ENCODE results near the gene HES2. TPM values are rescaled to one million over a fixed set of nuclear protein-coding genes. Genes with fewer than 3 reads are reported as not detected.
A peak's percentile ranks its signal among the peaks of the same experiment; 100 is the strongest.
"Not testable (repeated sequence)": the region's sequence is repeated elsewhere in the genome, so short reads cannot be mapped to it uniquely, and the experiment has no call there.

The HES2 gene
- total RNA-seq, 4 donors from 2014 or later, result 10.5 to 38.8 (median 25.4) TPM

DNA sequence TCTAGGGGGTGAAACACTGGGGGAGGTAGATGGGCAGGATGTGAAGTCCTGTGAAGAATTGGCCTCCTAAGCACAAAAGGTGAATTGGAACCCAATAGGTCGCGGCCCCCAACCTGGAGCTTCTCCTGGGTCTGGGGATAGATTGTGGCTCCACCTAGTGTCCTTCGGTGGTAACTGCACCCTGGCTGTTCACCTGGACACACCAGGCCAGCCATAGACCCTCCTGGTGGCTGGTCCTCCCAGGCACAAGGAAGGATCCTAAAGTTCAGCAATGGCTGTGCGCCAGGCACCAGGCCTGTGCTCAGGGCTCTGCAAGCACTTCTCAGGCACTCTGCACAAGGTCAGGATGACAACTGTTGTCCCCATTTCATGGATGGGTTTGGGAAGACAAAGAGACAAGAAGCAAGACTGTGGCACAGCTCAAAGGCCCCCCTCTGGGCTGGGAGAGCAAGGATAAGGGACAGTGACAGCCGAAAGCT lies 18.4 kb upstream of the HES2 start:
- H3K9me3 ChIP-seq, result no peaks in the 10 kb centered on the region
- peak; percentile 71 for DNase-seq
- WGBS, 2 donors (ENCODE audit: low coverage in 1 of 2), result 0% methylated on average over 4 of the region's 5 CpGs; no CpG with 5 or more reads in 1 of the 2 donors
- TF ChIP-seq, protein P1, sequence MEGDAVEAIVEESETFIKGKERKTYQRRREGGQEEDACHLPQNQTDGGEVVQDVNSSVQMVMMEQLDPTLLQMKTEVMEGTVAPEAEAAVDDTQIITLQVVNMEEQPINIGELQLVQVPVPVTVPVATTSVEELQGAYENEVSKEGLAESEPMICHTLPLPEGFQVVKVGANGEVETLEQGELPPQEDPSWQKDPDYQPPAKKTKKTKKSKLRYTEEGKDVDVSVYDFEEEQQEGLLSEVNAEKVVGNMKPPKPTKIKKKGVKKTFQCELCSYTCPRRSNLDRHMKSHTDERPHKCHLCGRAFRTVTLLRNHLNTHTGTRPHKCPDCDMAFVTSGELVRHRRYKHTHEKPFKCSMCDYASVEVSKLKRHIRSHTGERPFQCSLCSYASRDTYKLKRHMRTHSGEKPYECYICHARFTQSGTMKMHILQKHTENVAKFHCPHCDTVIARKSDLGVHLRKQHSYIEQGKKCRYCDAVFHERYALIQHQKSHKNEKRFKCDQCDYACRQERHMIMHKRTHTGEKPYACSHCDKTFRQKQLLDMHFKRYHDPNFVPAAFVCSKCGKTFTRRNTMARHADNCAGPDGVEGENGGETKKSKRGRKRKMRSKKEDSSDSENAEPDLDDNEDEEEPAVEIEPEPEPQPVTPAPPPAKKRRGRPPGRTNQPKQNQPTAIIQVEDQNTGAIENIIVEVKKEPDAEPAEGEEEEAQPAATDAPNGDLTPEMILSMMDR (IDR thresholded peaks at IDR 0.05), result peak; percentile 91 to 98 (median 97)
- TF ChIP-seq EP300 (IDR thresholded peaks at IDR 0.05; ENCODE audit: low read depth), result no peak
- peaks cover 29% of the 10 kb centered on the region for H3K27me3 ChIP-seq
- no peak overlapping the region for H3K4me3 ChIP-seq
- intact Hi-C loops (cut with DNase I; ENCODE audit: low total_unique reads), result no loop called here
- peaks cover 0 to 13% (median 11%) of the 10 kb centered on the region in 4 donors for H3K4me1 ChIP-seq
- no peak overlapping the region for H3K27ac ChIP-seq
- in situ Hi-C loops (cut with MboI; ENCODE audit: low pct_ligation_motif_present in 1 of 4, low pct_unique_long_range_greater_than_20kb in 1 of 4, low sequenced_read_pairs in 3 of 4), result no loop called here
- no peaks in the 10 kb centered on the region for H3K36me3 ChIP-seq

DNA sequence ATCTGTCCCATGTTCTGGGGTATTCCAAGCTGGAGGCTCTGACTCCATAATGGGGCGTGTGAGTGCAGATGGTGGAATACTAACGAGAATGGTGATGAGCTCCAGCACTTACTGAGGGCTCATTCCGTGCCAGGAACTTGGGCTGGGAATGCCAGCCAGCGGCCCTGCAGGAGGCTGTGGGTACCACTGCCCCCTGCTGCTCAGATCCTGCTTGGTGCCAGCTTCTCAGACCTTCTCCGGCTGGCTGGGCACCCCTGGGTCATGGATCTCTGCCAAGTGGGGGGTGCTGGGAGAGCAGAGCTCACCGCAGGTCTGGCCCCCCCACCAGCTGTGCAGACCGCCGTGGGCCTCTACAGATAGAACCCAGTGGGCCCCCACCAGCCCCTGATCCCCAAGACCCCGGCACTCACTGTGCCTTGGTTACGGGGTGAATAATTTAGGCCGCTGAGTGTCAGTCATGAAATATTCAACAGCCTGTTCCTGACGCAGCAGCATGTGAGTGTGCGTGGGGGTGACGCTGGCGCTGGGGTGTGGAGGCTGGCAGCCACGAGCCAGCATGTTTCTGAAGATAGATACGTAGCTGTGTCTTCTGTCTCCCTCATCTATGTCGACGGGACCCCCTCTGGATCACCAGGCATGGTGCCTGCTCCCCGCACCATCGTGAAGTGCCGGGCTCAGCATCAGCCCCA lies 17.4 kb upstream of the HES2 start:
- DNase-seq; H3K36me3 ChIP-seq; H3K9me3 ChIP-seq; H3K4me3 ChIP-seq; intact Hi-C loops (cut with DNase I; ENCODE audit: low total_unique reads); H3K27ac ChIP-seq; in situ Hi-C loops (cut with MboI; ENCODE audit: low pct_ligation_motif_present in 1 of 4, low pct_unique_long_range_greater_than_20kb in 1 of 4, low sequenced_read_pairs in 3 of 4): not testable (repeated sequence)
- Histone ChIP-seq H3K27me3 (peaks cover 29% of the 10 kb centered on the region), H3K4me1 (peaks cover 0 to 13% (median 11%) of the 10 kb centered on the region in 4 donors)
- TF ChIP-seq, protein P1 (IDR thresholded peaks at IDR 0.05), result peak in 2 of 5 experiments; percentile 15 to 18
- 47% methylated on average over 21 of the region's 22 CpGs; no CpG with 5 or more reads in 1 of the 2 donors for WGBS, 2 donors (ENCODE audit: low coverage in 1 of 2)

DNA sequence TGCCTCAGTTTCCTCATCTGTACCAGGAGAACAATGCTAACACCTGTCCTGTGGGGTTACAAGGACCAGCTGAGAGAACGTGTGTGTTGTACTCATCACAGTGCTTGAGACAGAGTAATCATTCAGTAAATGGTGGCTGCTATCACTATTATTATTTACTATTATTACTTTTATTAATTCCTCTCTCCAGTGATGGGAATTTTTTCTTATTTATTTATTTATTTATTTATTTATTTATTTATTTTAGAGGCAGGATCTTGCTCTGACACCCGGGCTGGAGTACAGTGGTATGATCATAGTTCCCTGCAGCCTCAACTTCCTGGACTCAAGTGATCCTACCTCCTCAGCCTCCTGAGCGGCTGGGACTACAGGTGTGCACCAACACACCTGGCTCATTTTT lies 16.6 kb upstream of the HES2 start:
- H3K36me3 ChIP-seq; H3K9me3 ChIP-seq; H3K4me3 ChIP-seq; in situ Hi-C loops (cut with MboI; ENCODE audit: low pct_ligation_motif_present in 1 of 4, low pct_unique_long_range_greater_than_20kb in 1 of 4, low sequenced_read_pairs in 3 of 4); intact Hi-C loops (cut with DNase I; ENCODE audit: low total_unique reads); H3K27ac ChIP-seq; DNase-seq: not testable (repeated sequence)
- Histone ChIP-seq H3K27me3 (peaks cover 28% of the 10 kb centered on the region), H3K4me1 (peaks cover 0 to 13% (median 11%) of the 10 kb centered on the region in 4 donors)
- 69 to 92% methylated on average over 2 to 3 of the region's 3 CpGs for WGBS, 2 donors (ENCODE audit: low coverage in 1 of 2)

DNA sequence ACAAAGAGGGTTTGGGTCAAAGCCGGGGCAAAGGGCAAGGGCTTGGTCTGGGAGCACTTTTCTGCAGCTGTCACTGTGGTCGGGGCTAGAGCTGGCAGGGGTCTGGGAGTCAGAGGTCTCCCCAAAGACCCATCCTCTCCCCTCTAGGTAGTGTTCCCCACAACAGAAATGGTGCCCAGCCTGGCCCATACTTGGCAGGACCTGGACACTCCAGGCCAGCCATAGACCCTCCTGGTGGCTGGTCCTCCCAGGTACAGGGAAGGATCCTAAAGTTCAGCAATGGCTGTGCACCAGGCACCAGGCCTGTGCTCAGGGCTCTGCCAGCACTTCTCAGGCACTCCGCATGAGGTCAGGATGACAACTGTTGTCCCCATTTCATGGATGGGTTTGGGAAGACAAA lies 15.8 kb upstream of the HES2 start:
- H3K27me3 ChIP-seq, result peaks cover 21% of the 10 kb centered on the region
- WGBS, 2 donors (ENCODE audit: low coverage in 1 of 2), result 90% methylated on average over 1 of the region's 3 CpGs; no CpG with 5 or more reads in 1 of the 2 donors

More for the DNA sequence above, 15.8 kb upstream of the HES2 start:
- no peak overlapping the region for H3K4me3 ChIP-seq
- TF ChIP-seq POLR2A (IDR thresholded peaks at IDR 0.05) (no peak), EP300 (IDR thresholded peaks at IDR 0.05; ENCODE audit: low read depth) (no peak), POLR2AphosphoS5 (IDR thresholded peaks at IDR 0.05) (no peak)
- TF ChIP-seq, protein P1 (IDR thresholded peaks at IDR 0.05), result no peak
- H3K27ac ChIP-seq, result no peak overlapping the region
- intact Hi-C loops (cut with DNase I; ENCODE audit: low total_unique reads) (no loop called here), in situ Hi-C loops (cut with MboI; ENCODE audit: low pct_ligation_motif_present in 1 of 4, low pct_unique_long_range_greater_than_20kb in 1 of 4, low sequenced_read_pairs in 3 of 4) (no loop called here)
- peaks cover 0 to 8% (median 8%) of the 10 kb centered on the region in 4 donors for H3K4me1 ChIP-seq
- DNase-seq, result no peak
- no peaks in the 10 kb centered on the region for H3K9me3 ChIP-seq
- no peaks in the 10 kb centered on the region for H3K36me3 ChIP-seq

Data from transverse colon (tissue), 4 donors.